Measurements from ENCODE around the gene SLC10A3.

Gene SLC10A3

DNA sequence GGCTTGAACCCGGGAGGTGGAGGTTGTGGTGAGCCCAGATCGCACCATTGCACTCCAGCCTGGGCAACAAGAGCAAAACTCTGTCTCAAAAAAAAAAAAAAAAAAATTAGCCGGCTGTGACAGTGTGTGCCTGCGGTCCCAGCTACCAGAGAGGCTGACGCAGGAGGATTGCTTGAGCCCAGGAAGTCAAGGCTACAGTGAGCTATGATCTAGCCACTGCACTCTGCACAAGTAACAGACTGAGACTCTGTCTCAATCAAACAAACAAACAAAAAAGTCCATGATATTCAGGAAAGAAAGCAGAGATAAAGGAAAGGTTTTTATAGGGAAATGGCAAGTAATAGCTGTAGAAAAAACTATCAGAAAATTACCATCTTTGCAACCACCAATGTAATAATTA, 9.2 kb downstream of the SLC10A3 start:
- no peaks in the 10 kb centered on the region for H3K9me3 ChIP-seq (ENCODE audit: control insufficient read depth, insufficient read depth, low read depth, low read length)
- ChIA-PET POLR2A (interaction anchor here (1.1 to 2.1 kb wide), 2 partner anchors 9 to 98 kb away, joined by 3 to 8 read pairs; partner anchors contain the start of gene SLC10A3), CTCF (interaction anchor here (1.6 kb wide), 1 partner anchor 46 kb away, joined by 8 read pairs; no protein-coding TSS in a partner anchor)
- H3K4me1 ChIP-seq (ENCODE audit: control insufficient read depth, insufficient read depth, low read length) = no peaks in the 10 kb centered on the region; the same call in 1 of the 2 replicates
- no peak overlapping the region for H3K4me3 ChIP-seq (ENCODE audit: low read depth, low read length)
- H3K27ac ChIP-seq (ENCODE audit: extremely low read depth, low read depth, low read length) = no peak overlapping the region
- TF ChIP-seq INSM2 (tag by site-specific recombination; IDR thresholded peaks at IDR 0.05) (no peak), ZNF221 (tag by site-specific recombination; IDR thresholded peaks at IDR 0.05; ENCODE audit: borderline replicate concordance) (no peak), MYNN (tag by site-specific recombination; IDR thresholded peaks at IDR 0.05; ENCODE audit: borderline replicate concordance) (no peak), ZNF2 (tag by site-specific recombination; IDR thresholded peaks at IDR 0.05) (no peak), KLF1 (tag by site-specific recombination; IDR thresholded peaks at IDR 0.05) (no peak)
- TF ChIP-seq, protein P1, sequence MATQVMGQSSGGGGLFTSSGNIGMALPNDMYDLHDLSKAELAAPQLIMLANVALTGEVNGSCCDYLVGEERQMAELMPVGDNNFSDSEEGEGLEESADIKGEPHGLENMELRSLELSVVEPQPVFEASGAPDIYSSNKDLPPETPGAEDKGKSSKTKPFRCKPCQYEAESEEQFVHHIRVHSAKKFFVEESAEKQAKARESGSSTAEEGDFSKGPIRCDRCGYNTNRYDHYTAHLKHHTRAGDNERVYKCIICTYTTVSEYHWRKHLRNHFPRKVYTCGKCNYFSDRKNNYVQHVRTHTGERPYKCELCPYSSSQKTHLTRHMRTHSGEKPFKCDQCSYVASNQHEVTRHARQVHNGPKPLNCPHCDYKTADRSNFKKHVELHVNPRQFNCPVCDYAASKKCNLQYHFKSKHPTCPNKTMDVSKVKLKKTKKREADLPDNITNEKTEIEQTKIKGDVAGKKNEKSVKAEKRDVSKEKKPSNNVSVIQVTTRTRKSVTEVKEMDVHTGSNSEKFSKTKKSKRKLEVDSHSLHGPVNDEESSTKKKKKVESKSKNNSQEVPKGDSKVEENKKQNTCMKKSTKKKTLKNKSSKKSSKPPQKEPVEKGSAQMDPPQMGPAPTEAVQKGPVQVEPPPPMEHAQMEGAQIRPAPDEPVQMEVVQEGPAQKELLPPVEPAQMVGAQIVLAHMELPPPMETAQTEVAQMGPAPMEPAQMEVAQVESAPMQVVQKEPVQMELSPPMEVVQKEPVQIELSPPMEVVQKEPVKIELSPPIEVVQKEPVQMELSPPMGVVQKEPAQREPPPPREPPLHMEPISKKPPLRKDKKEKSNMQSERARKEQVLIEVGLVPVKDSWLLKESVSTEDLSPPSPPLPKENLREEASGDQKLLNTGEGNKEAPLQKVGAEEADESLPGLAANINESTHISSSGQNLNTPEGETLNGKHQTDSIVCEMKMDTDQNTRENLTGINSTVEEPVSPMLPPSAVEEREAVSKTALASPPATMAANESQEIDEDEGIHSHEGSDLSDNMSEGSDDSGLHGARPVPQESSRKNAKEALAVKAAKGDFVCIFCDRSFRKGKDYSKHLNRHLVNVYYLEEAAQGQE (tag by site-specific recombination; IDR thresholded peaks at IDR 0.05) = no peak
- peaks cover 0 to 27% of the 10 kb centered on the region in 2 experiments; a peak in 1 of 3 replicates for H3K36me3 ChIP-seq (ENCODE audit: control insufficient read depth in 2 of 2, insufficient read depth in 1 of 2, low read length in 2 of 2)

GRCh38 chrX:154478728-154479622, 11.5 kb downstream of the SLC10A3 start, which contains the start of gene LAGE3:
Gene LAGE3 (minus strand): TSS chrX:154479281. CDS start chrX:154478915, 366 bp downstream.
- peaks cover 0 to 11% of the 10 kb centered on the region in 2 experiments; a peak in 2 of 3 replicates for H3K36me3 ChIP-seq (ENCODE audit: control insufficient read depth in 2 of 2, insufficient read depth in 1 of 2, low read length in 2 of 2)
- ChIA-PET POLR2A (interaction anchor here (0.6 to 1.3 kb wide), 9 partner anchors 8 to 106 kb away, joined by 3 to 15 read pairs (median 4); partner anchors contain the start of genes PLXNA3, SLC10A3 and UBL4A), CTCF (interaction anchor here (0.7 kb wide), 1 partner anchor 80 kb away, joined by 3 read pairs; the partner anchor contains the start of gene RPL10)
- H3K9me3 ChIP-seq (ENCODE audit: control insufficient read depth, insufficient read depth, low read depth, low read length) = no peaks in the 10 kb centered on the region
- peak within 1 kb of the TSS; percentile 94 for H3K27ac ChIP-seq (ENCODE audit: extremely low read depth, low read depth, low read length)
- H3K4me1 ChIP-seq (ENCODE audit: control insufficient read depth, insufficient read depth, low read length) = no peaks in the 10 kb centered on the region; the same call in 1 of the 2 replicates
- H3K4me3 ChIP-seq (ENCODE audit: low read depth, low read length) = peak within 1 kb of the TSS; percentile 55
- 0 out of 2 replicates have a peak, but pooled peaks have one; percentile 47 for TF ChIP-seq ZNF324 (tag by site-specific recombination; IDR thresholded peaks at IDR 0.05)
- TF ChIP-seq ZNF76 (tag by site-specific recombination; IDR thresholded peaks at IDR 0.05; ENCODE audit: borderline replicate concordance, low read depth) = 0 out of 2 replicates have a peak, but pooled peaks have one; percentile 60
- TF ChIP-seq ZFHX2 (tag by site-specific recombination; conservative IDR thresholded peaks at IDR 0.05) = peak; percentile 81
- no peak for TF ChIP-seq ZNF518A (tag by site-specific recombination; conservative IDR thresholded peaks at IDR 0.05; ENCODE audit: low read depth)
- peak; percentile 98 for TF ChIP-seq ZNF341 (tag by site-specific recombination; IDR thresholded peaks at IDR 0.05; ENCODE audit: low read depth)
- no peak for TF ChIP-seq ZNF37A (tag by site-specific recombination; IDR thresholded peaks at IDR 0.05)
- peak; percentile 99 for TF ChIP-seq ZNF335 (tag by site-specific recombination; conservative IDR thresholded peaks at IDR 0.05)
- peak; percentile 97 for TF ChIP-seq GLIS2 (tag by site-specific recombination; IDR thresholded peaks at IDR 0.05)
- TF ChIP-seq ZNF354C (tag by site-specific recombination; IDR thresholded peaks at IDR 0.05; ENCODE audit: borderline replicate concordance, low read depth) = no peak
- TF ChIP-seq SCRT1 (tag by site-specific recombination; IDR thresholded peaks at IDR 0.05; ENCODE audit: borderline replicate concordance) = no peak
- peak; percentile 94 for TF ChIP-seq ZNF423 (tag by site-specific recombination; IDR thresholded peaks at IDR 0.05)
- TF ChIP-seq SETDB1 (IDR thresholded peaks at IDR 0.05; ENCODE audit: insufficient read length, low read length) = no peak
- TF ChIP-seq ZFP37 (tag by site-specific recombination; IDR thresholded peaks at IDR 0.05) = no peak

All from HEK293 (cell line).